GM18498 (cell line): ENCODE data around the gene PCLAF.
"Not testable (repeated sequence)": the region's sequence is repeated elsewhere in the genome, so short reads cannot be mapped to it uniquely, and the experiment has no call there.

Experiments
- ATAC-seq: cut with Tn5 transposase; IDR thresholded peaks from one replicate; pipeline ENCODE4 v1.9.1; 2021; ENCODE audit warnings: mild to moderate bottlenecking, moderate library complexity; ENCODE audit not compliant: unreplicated experiment

Gene PCLAF

DNA sequence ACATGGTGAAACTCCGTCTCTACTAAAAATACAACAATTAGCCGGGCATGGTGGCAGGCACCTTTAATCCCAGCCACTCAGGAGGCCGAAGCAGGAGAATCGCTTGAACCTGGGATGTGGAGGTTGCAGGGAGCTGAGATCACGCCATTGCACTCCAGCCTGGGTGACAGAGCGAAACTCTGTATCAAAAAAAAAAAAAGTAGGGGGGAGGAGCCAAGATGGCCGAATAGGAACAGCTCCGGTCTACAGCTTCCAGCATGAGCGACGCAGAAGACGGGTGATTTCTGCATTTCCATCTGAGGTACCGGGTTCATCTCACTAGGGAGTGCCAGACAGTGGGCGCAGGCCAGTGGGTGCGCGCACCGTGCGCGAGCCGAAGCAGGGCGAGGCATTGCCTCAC lies 54.8 kb downstream of the PCLAF start:
- ATAC-seq: not testable (repeated sequence)

DNA sequence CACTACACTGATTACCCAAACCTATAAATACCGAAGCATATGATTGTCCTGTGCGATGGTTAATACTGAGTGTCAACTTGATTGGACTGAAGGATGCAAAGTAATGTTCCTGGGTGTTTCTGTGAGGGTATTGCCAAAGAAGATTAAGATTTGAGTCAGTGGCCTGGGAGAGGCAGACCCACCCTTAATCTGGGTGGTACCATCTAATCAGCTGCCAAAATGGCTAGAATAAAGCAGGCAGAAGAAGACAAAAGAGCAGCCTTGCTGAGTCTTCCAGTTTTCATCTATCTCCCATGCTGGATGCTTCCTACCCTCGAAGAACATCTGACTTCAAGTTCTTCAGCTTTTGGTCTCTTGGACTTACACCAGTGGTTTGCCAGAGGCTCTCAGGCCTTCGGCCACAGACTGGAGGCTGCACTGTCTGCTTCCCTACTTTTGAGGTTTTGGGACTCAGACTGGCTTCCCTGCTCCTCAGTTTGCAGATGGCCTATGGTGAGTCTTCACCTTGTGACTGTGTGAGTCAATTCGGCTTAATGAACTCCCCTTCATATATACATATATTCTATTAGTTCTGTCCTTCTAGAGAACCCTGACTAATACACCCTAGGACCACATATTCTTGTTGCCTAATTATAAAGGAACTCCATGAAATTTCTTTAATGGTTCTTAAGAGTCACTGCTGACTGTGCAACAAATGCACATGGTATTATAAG lies 56.9 kb downstream of the PCLAF start:
- ATAC-seq: no peak

DNA sequence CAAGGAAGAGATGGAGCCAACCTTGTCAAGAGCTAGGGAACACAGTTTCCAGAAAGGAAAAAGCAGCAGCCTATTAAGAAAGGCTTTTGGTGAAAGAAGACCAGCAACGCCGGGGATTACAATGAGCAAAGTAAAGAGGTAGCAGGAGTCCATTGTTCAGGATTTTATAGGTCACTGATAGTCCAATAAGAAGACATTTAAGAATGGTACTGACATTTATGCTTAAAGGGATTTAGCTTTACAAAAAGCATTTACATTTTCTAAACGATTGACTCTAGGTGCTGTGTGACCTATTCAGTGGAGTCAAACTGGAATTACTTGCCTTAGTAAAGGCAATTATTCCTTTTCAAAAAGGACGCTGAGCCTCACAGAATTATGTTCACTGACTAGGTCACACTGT lies 66.0 kb downstream of the PCLAF start:
- ATAC-seq: no peak

DNA sequence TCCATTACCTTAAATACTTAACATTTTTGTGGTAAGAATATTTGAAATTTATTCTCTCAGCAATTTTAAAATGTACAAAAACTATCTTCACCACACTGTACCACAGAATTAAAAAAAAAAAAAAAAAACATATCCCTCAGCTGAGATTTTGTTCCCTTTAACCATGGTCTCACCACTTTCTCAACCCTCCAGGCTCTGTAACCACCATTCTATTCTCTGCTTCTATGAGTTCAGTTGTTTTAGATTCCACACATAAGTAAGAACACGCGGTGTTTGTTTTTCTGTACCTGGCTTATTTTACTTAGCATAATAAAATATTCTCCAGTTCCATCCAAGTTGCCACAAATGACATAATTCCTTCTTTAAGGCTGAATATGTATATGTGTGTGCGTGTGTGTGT lies 66.8 kb downstream of the PCLAF start:
- no peak for ATAC-seq
